ENCODE results near the gene GMPPA. TPM values are rescaled to one million over a fixed set of nuclear protein-coding genes. Genes with fewer than 3 reads are reported as not detected.

The GMPPA gene
- total and polyA plus RNA-seq, 9 of the 15 experiments (the other 6 are each of a cell fraction or from before 2014, with no cell fraction given) = 7.0 to 101 (median 66.7) TPM

DNA sequence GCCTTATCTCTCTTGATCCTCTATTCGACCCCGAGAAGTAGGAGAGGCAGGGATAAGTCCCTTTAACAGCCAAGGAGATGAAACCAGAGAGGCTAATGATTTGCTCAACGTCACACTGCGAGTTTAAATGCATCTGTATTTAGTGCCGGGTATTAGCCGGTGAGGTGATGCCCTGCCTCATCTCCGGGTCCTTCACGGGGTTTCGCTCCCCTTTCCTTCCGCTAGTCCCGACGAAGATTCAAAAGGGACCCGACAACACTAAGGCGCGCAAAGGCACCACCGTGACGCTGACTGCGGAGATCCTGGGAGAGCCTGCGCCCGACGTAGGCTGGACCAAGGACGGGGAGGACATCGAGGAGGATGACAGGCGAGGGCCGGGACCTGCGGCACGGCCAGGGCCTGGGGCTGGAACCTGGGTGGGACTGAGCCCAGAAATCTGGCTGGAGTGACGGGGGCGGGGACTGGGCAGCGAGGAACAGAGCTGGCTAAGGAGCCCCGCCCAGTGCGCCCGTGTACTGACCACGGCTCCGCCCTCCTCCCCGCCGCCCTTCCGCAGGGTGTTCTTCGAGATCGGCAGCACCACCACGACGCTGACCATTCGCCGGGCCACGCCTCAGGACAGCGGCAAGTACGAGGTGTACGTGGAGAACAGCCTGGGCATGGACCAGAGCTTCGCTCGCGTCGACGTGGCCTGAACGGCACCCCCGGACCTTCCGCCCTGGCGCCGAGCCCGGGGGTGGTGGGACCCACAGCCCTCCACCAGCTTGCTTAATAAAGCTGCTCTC is 1.0 kb upstream of the GMPPA start (continued):
- TF ChIP-seq CBFA2T3 (IDR thresholded peaks at IDR 0.05) (no peak; the same call in 1 of the 2 replicates), ZZZ3 (IDR thresholded peaks at IDR 0.05) (no peak), SNIP1 (IDR thresholded peaks at IDR 0.05; ENCODE audit: low read depth) (no peak), THRAP3 (IDR thresholded peaks at IDR 0.05; ENCODE audit: borderline replicate concordance) (no peak), CREM (IDR thresholded peaks at IDR 0.05; ENCODE audit: low read depth) (no peak; the same call in 1 of the 2 replicates), DPF2 (IDR thresholded peaks at IDR 0.05) (no peak), ZNF165 (CRISPR knock-in tag; IDR thresholded peaks at IDR 0.05; ENCODE audit: borderline replicate concordance) (no peak), NFRKB (IDR thresholded peaks at IDR 0.05; ENCODE audit: low read depth) (0 out of 2 replicates have a peak, but pooled peaks have one; percentile 57), MCM2 (IDR thresholded peaks at IDR 0.05; ENCODE audit: low read depth) (no peak), KLF1 (tag; IDR thresholded peaks at IDR 0.05) (peak; percentile 19; the same call in 1 of the 2 replicates), PML (IDR thresholded peaks at IDR 0.05; ENCODE audit: low read length) (0 out of 2 replicates have a peak, but pooled peaks have one; percentile 24), YBX1 (IDR thresholded peaks at IDR 0.05) (no peak), SMAD1 (IDR thresholded peaks at IDR 0.05; ENCODE audit: low read depth, low read length, partially characterized antibody) (no peak), MAFF (IDR thresholded peaks at IDR 0.05; ENCODE audit: low read length) (no peak), SMAD4 (CRISPR knock-in tag; conservative IDR thresholded peaks at IDR 0.05) (no peak; the same call in 1 of the 2 replicates), SETDB1 (IDR thresholded peaks at IDR 0.05; ENCODE audit: low read length) (no peak), SUPT5H (IDR thresholded peaks at IDR 0.05) (0 out of 2 replicates have a peak, but pooled peaks have one; percentile 81)
- TF ChIP-seq, protein P1, sequence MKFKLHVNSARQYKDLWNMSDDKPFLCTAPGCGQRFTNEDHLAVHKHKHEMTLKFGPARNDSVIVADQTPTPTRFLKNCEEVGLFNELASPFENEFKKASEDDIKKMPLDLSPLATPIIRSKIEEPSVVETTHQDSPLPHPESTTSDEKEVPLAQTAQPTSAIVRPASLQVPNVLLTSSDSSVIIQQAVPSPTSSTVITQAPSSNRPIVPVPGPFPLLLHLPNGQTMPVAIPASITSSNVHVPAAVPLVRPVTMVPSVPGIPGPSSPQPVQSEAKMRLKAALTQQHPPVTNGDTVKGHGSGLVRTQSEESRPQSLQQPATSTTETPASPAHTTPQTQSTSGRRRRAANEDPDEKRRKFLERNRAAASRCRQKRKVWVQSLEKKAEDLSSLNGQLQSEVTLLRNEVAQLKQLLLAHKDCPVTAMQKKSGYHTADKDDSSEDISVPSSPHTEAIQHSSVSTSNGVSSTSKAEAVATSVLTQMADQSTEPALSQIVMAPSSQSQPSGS (CRISPR knock-in tag; IDR thresholded peaks at IDR 0.05) = no peak
- TF ChIP-seq, protein P2, sequence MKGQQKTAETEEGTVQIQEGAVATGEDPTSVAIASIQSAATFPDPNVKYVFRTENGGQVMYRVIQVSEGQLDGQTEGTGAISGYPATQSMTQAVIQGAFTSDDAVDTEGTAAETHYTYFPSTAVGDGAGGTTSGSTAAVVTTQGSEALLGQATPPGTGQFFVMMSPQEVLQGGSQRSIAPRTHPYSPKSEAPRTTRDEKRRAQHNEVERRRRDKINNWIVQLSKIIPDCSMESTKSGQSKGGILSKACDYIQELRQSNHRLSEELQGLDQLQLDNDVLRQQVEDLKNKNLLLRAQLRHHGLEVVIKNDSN (CRISPR knock-in tag; IDR thresholded peaks at IDR 0.05) = no peak
- TF ChIP-seq, protein P3, sequence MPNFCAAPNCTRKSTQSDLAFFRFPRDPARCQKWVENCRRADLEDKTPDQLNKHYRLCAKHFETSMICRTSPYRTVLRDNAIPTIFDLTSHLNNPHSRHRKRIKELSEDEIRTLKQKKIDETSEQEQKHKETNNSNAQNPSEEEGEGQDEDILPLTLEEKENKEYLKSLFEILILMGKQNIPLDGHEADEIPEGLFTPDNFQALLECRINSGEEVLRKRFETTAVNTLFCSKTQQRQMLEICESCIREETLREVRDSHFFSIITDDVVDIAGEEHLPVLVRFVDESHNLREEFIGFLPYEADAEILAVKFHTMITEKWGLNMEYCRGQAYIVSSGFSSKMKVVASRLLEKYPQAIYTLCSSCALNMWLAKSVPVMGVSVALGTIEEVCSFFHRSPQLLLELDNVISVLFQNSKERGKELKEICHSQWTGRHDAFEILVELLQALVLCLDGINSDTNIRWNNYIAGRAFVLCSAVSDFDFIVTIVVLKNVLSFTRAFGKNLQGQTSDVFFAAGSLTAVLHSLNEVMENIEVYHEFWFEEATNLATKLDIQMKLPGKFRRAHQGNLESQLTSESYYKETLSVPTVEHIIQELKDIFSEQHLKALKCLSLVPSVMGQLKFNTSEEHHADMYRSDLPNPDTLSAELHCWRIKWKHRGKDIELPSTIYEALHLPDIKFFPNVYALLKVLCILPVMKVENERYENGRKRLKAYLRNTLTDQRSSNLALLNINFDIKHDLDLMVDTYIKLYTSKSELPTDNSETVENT (CRISPR knock-in tag; IDR thresholded peaks at IDR 0.05) = no peak
- TF ChIP-seq, protein P4, sequence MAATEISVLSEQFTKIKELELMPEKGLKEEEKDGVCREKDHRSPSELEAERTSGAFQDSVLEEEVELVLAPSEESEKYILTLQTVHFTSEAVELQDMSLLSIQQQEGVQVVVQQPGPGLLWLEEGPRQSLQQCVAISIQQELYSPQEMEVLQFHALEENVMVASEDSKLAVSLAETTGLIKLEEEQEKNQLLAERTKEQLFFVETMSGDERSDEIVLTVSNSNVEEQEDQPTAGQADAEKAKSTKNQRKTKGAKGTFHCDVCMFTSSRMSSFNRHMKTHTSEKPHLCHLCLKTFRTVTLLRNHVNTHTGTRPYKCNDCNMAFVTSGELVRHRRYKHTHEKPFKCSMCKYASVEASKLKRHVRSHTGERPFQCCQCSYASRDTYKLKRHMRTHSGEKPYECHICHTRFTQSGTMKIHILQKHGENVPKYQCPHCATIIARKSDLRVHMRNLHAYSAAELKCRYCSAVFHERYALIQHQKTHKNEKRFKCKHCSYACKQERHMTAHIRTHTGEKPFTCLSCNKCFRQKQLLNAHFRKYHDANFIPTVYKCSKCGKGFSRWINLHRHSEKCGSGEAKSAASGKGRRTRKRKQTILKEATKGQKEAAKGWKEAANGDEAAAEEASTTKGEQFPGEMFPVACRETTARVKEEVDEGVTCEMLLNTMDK (IDR thresholded peaks at IDR 0.05; ENCODE audit: borderline replicate concordance, insufficient read depth, low read depth, low read length, poor library complexity, severe bottlenecking) = no peak
- TF ChIP-seq, protein P5, sequence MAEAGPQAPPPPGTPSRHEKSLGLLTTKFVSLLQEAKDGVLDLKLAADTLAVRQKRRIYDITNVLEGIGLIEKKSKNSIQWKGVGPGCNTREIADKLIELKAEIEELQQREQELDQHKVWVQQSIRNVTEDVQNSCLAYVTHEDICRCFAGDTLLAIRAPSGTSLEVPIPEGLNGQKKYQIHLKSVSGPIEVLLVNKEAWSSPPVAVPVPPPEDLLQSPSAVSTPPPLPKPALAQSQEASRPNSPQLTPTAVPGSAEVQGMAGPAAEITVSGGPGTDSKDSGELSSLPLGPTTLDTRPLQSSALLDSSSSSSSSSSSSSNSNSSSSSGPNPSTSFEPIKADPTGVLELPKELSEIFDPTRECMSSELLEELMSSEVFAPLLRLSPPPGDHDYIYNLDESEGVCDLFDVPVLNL (CRISPR knock-in tag; IDR thresholded peaks at IDR 0.05; ENCODE audit: low read depth) = no peak

Measured in K562 (cell line).